ENCODE data around the gene CFAP100. TPM values are rescaled to one million over a fixed set of nuclear protein-coding genes. Genes with fewer than 3 reads are reported as not detected.

CFAP100 gene
- total RNA-seq, 1 experiment from 2014 or later, result not detected

DNA sequence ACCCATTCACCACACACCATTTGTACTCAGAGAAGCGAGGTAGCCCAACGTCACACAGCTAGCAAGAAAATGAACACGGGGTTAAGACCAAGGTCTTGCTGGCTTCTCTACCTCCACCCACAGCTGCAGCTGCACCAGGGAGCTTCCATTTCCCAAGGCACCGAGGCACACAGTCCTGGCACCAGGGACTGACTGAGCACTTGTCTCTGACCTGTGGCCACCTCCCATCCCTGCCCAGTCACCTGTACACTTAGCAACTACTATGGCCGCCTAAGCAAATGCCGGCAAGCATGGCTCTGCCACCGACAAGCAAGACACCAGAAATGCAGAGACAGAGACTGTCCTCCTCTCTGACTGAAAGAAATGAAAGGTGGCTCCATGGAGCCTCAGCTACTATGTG, 65.7 kb downstream of the CFAP100 start:
- Histone ChIP-seq H4K20me1 (ENCODE audit: insufficient read depth) (no peaks in the 10 kb centered on the region), H3K4me1 (ENCODE audit: control insufficient read depth in 1 of 2, insufficient read depth in 2 of 2, low read length in 2 of 2) (no peaks in the 10 kb centered on the region), H3K36me3 (ENCODE audit: control insufficient read depth in 1 of 2, insufficient read depth in 2 of 2, low read length in 2 of 2) (peaks cover 55 to 65% of the 10 kb centered on the region in 2 experiments; a peak in 3 of 4 replicates), H2AFZ (ENCODE audit: low read depth, low read length, poor library complexity, severe bottlenecking) (no peak overlapping the region), H3K27ac (ENCODE audit: low read depth, low read length) (no peak overlapping the region), H3K9me2 (ENCODE audit: insufficient read depth) (no peaks in the 10 kb centered on the region), H3K79me2 (ENCODE audit: insufficient read depth, low read length) (peaks cover 38% of the 10 kb centered on the region), H3K4me3 (replicated peaks in 1 of 2; ENCODE audit: low read depth in 1 of 2, low read length in 2 of 2) (no peak overlapping the region), H3K4me2 (ENCODE audit: low read length) (no peak overlapping the region), H3K9ac (ENCODE audit: low read length) (no peak overlapping the region), H3K9me3 (ENCODE audit: control insufficient read depth in 1 of 2, insufficient read depth in 1 of 2, low read depth in 1 of 2, low read length in 2 of 2) (no peaks in the 10 kb centered on the region), H3K27me3 (ENCODE audit: insufficient read depth, low read length) (no peaks in the 10 kb centered on the region)
- ATAC-seq, result no peak
- no peak for TF ChIP-seq CBX3 (IDR thresholded peaks at IDR 0.05; ENCODE audit: low read depth)
- no peak for TF ChIP-seq SP1 (IDR thresholded peaks at IDR 0.05; ENCODE audit: low read depth)
- no peak for TF ChIP-seq EGR1 (IDR thresholded peaks at IDR 0.05; ENCODE audit: low read depth)
- TF ChIP-seq ZBTB33 (IDR thresholded peaks at IDR 0.05; ENCODE audit: extremely low read depth, insufficient replicate concordance, low read length), result no peak
- TF ChIP-seq ELF1 (IDR thresholded peaks at IDR 0.05; ENCODE audit: borderline replicate concordance, low read depth), result no peak
- no peak for TF ChIP-seq ZFX (IDR thresholded peaks at IDR 0.05)
- TF ChIP-seq POLR2A (IDR thresholded peaks at IDR 0.05; ENCODE audit: borderline replicate concordance, extremely low read depth, insufficient read depth, insufficient read length), result no peak
- TF ChIP-seq, protein P1, sequence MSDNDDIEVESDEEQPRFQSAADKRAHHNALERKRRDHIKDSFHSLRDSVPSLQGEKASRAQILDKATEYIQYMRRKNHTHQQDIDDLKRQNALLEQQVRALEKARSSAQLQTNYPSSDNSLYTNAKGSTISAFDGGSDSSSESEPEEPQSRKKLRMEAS (IDR thresholded peaks at IDR 0.05), result no peak
- TF ChIP-seq JUND (IDR thresholded peaks at IDR 0.05), result no peak
- TF ChIP-seq POLR2AphosphoS5 (IDR thresholded peaks at IDR 0.05; ENCODE audit: low read depth, low read length), result no peak
- RAD21 ChIA-PET (ENCODE audit: low non-redundant PET in 1 of 2, low total read pairs in 2 of 2, uncharacterized antibody in 2 of 2, unreplicated experiment in 2 of 2), result no interaction called here
- intact Hi-C loops (cut with micrococcal nuclease), result no loop called here
- BruUV-seq (replicated peaks), result no TSS peak
- CTCF ChIA-PET, result no interaction called here
- DNase-seq (ENCODE audit: low read depth, low spot score), result no peak
- POLR2A ChIA-PET, result no interaction called here
